ENCODE measurements around the gene KDM4F.

GRCh38 chr11:95070471-95070870, 21.2 kb downstream of the KDM4F start:
- no peak for TF ChIP-seq CTCF (IDR thresholded peaks at IDR 0.05)
- TF ChIP-seq MAZ (IDR thresholded peaks at IDR 0.05; ENCODE audit: borderline replicate concordance, low read depth, low read length): no peak
- TF ChIP-seq ZC3H11A (IDR thresholded peaks at IDR 0.05): no peak
- no peak for TF ChIP-seq HDAC2 (IDR thresholded peaks at IDR 0.05)
- TF ChIP-seq SREBF2 (IDR thresholded peaks at IDR 0.05): no peak
- TF ChIP-seq E2F6 (IDR thresholded peaks at IDR 0.05; ENCODE audit: borderline replicate concordance, low read depth): no peak
- TF ChIP-seq POLR2A (IDR thresholded peaks at IDR 0.05; ENCODE audit: low read length): no peak
- no peak for TF ChIP-seq MAX (IDR thresholded peaks at IDR 0.05)
- TF ChIP-seq CBX2 (IDR thresholded peaks at IDR 0.05; ENCODE audit: borderline replicate concordance, low read depth): no peak
- no peak for TF ChIP-seq MAFK (IDR thresholded peaks at IDR 0.05; ENCODE audit: partially characterized antibody)
- TF ChIP-seq KDM5A (IDR thresholded peaks at IDR 0.05): no peak
- no peak for TF ChIP-seq JUN (IDR thresholded peaks at IDR 0.05)
- no peak for TF ChIP-seq MYC (IDR thresholded peaks at IDR 0.05; ENCODE audit: borderline replicate concordance, low read length)

Measured in A549 (cell line).